H9 (cell line): ENCODE results near the gene B3GNT7. TPM values are rescaled to one million over a fixed set of nuclear protein-coding genes. Genes with fewer than 3 reads are reported as not detected.

ENCODE experiments used
- DNase-seq: peaks from one replicate; pipeline ENCODE4 v3.0.0-alpha.2; 2017
- H2AFZ ChIP-seq: one replicate; pipeline ENCODE4 v1.6.1; 2013; ENCODE audit warnings: mild to moderate bottlenecking, low read length, control low read depth, moderate library complexity
- H2AK5ac ChIP-seq: 2 replicates; pipeline ENCODE4 v1.6.1; 2013; ENCODE audit warnings: low read length, control low read depth, mixed read lengths; ENCODE audit not compliant: insufficient read length
- H2BK120ac ChIP-seq: one replicate; pipeline ENCODE4 v1.6.1; 2013; ENCODE audit warnings: low read depth, mild to moderate bottlenecking, low read length, control low read depth, inconsistent platforms; ENCODE audit not compliant: poor library complexity, severe bottlenecking
- H2BK12ac ChIP-seq: 2 replicates; pipeline ENCODE4 v1.6.1; 2013; ENCODE audit warnings: low read length, control low read depth, mixed read lengths, low read depth; ENCODE audit not compliant: insufficient read length
- H2BK15ac ChIP-seq: 2 replicates; pipeline ENCODE4 v1.6.1; 2013; ENCODE audit warnings: low read depth, low read length, control low read depth
- H2BK20ac ChIP-seq: one replicate; pipeline ENCODE4 v1.6.1; 2013; ENCODE audit warnings: low read depth, mild to moderate bottlenecking, low read length, control low read depth, inconsistent platforms; ENCODE audit not compliant: poor library complexity, severe bottlenecking
- H2BK5ac ChIP-seq: 2 replicates; pipeline ENCODE4 v1.6.1; 2013; ENCODE audit warnings: low read length, control low read depth, mixed read lengths; ENCODE audit not compliant: insufficient read length
- H3K14ac ChIP-seq: 2 replicates; pipeline ENCODE4 v1.6.1; 2013; ENCODE audit warnings: low read length, control low read depth; ENCODE audit not compliant: insufficient read depth
- H3K18ac ChIP-seq: 2 replicates; pipeline ENCODE4 v1.6.1; 2013; ENCODE audit warnings: low read depth, mild to moderate bottlenecking, mixed read lengths, low read length, control low read depth; ENCODE audit not compliant: insufficient read length
- H3K23ac ChIP-seq: 2 replicates; pipeline ENCODE4 v1.6.1; 2013; ENCODE audit warnings: low read length, control low read depth, mixed read lengths, low read depth; ENCODE audit not compliant: insufficient read length
- H3K23me2 ChIP-seq: 2 replicates; pipeline ENCODE4 v1.6.1; 2013; ENCODE audit warnings: low read depth, mild to moderate bottlenecking, mixed read lengths, low read length, control low read depth; ENCODE audit not compliant: insufficient read length, poor library complexity, severe bottlenecking
- H3K27ac ChIP-seq: 2 replicates; pipeline ENCODE4 v1.5.1; 2013; ENCODE audit warnings: low read length, control low read depth, mixed read lengths, low read depth; ENCODE audit not compliant: insufficient read length
- H3K27me3 ChIP-seq: 2 replicates; pipeline ENCODE4 v1.6.1; 2013; ENCODE audit warnings: low read length, control low read depth, inconsistent platforms; ENCODE audit not compliant: insufficient read depth
- H3K4ac ChIP-seq: 2 replicates; pipeline ENCODE4 v1.6.1; 2013; ENCODE audit warnings: low read depth, mild to moderate bottlenecking, control low read depth, inconsistent platforms, low read length, moderate library complexity
- H3K4me1 ChIP-seq: 2 replicates; pipeline ENCODE4 v1.6.1; 2013; ENCODE audit warnings: low read length, control low read depth, inconsistent platforms; ENCODE audit not compliant: insufficient read depth
- H3K4me2 ChIP-seq: 2 replicates; pipeline ENCODE4 v1.6.1; 2013; ENCODE audit warnings: low read length, control low read depth, mixed read lengths; ENCODE audit not compliant: insufficient read length, insufficient read depth
- H3K56ac ChIP-seq: 2 replicates; pipeline ENCODE4 v1.6.1; 2013; ENCODE audit warnings: low read depth, mild to moderate bottlenecking, mixed read lengths, low read length, control low read depth; ENCODE audit not compliant: insufficient read length
- H3K79me1 ChIP-seq: 2 replicates; pipeline ENCODE4 v1.6.1; 2013; ENCODE audit warnings: low read depth, mild to moderate bottlenecking, moderate library complexity, low read length, control low read depth, inconsistent platforms; ENCODE audit not compliant: insufficient read depth, poor library complexity, severe bottlenecking
- H3K79me2 ChIP-seq: 2 replicates; pipeline ENCODE4 v1.6.1; 2013; ENCODE audit warnings: low read length, control low read depth, inconsistent platforms; ENCODE audit not compliant: insufficient read depth
- H3K9ac ChIP-seq: 2 replicates; pipeline ENCODE4 v1.6.1; 2013; ENCODE audit warnings: low read length, control low read depth, mixed read lengths; ENCODE audit not compliant: insufficient read length; ENCODE audit errors: extremely low read depth
- H3K9me3 ChIP-seq: one replicate; pipeline ENCODE4 v1.6.1; 2013; ENCODE audit warnings: low read depth, low read length, inconsistent platforms; ENCODE audit not compliant: control insufficient read depth
- H3T11ph ChIP-seq: one replicate; pipeline ENCODE4 v1.6.1; 2013; ENCODE audit warnings: mild to moderate bottlenecking, low read length, control low read depth, inconsistent platforms
- H4K20me1 ChIP-seq: one replicate; pipeline ENCODE4 v1.6.1; 2013; ENCODE audit not compliant: control insufficient read depth, insufficient read length, insufficient read depth
- H4K5ac ChIP-seq: 2 replicates; pipeline ENCODE4 v1.6.1; 2013; ENCODE audit warnings: low read depth, mild to moderate bottlenecking, mixed read lengths, low read length, control low read depth; ENCODE audit not compliant: insufficient read length
- H4K8ac ChIP-seq: replicated peaks from 2 replicates; pipeline ENCODE4 v1.6.1; 2013; ENCODE audit warnings: low read length, control low read depth, mixed read lengths, low read depth; ENCODE audit not compliant: insufficient read length
- H4K91ac ChIP-seq: 2 replicates; pipeline ENCODE4 v1.6.1; 2013; ENCODE audit warnings: low read depth, mild to moderate bottlenecking, moderate library complexity, mixed read lengths, low read length, control low read depth; ENCODE audit not compliant: insufficient read length
- H3K27ac Mint-ChIP-seq, 3 experiments: 2 replicates in 2 of 3; 3 replicates in 1 of 3; pipeline ENCODE4 v1.8.0; 2020 to 2021; ENCODE audit warnings: mixed read lengths in 3 of 3, mild to moderate bottlenecking in 1 of 3, moderate library complexity in 1 of 3
- H3K27me3 Mint-ChIP-seq: 2 replicates; pipeline ENCODE4 v1.8.0; 2021; ENCODE audit warnings: low read depth, mild to moderate bottlenecking, moderate library complexity, mixed read lengths
- H3K36me3 Mint-ChIP-seq, 3 experiments: 2 replicates in 2 of 3; 3 replicates in 1 of 3; pipeline ENCODE4 v1.8.0; 2020 to 2021; ENCODE audit warnings: low read depth in 3 of 3, mixed read lengths in 3 of 3; ENCODE audit not compliant: insufficient read depth in 1 of 3
- H3K4me1 Mint-ChIP-seq, 2 experiments: 2 replicates each; pipeline ENCODE4 v1.8.0; 2020; ENCODE audit warnings: mixed read lengths in 2 of 2
- H3K4me3 Mint-ChIP-seq, 2 experiments: 2 replicates in 1 of 2; 3 replicates in 1 of 2; pipeline ENCODE4 v1.8.0; 2020 to 2021; ENCODE audit warnings: mild to moderate bottlenecking in 2 of 2, mixed read lengths in 2 of 2, moderate library complexity in 1 of 2
- H3K9me3 Mint-ChIP-seq, 2 experiments: 2 replicates in 1 of 2; 3 replicates in 1 of 2; pipeline ENCODE4 v1.8.0; 2020; ENCODE audit warnings: mild to moderate bottlenecking in 2 of 2, mixed read lengths in 2 of 2, moderate library complexity in 1 of 2
- CTCF ChIP-seq: fragments of 200-600 bp; sonication (generic); conservative IDR thresholded peaks from 3 replicates; pipeline ENCODE4 v1.8.0; 2021; ENCODE audit warnings: antibody characterized with exemption, mild to moderate bottlenecking
- WGBS: extraction: QIAGEN DNeasy Blood & Tissue Kit; methylation state at CpG from one replicate; pipeline ENCODE4 v1.1.7; 2013; ENCODE audit warnings: missing lambda C conversion rate, low lambda C conversion rate, mixed read lengths; ENCODE audit not compliant: insufficient read length; ENCODE audit errors: extremely low coverage; 5-methylcytosine and 5-hydroxymethylcytosine counted together
- total RNA-seq: library from RNA; stranded (reverse); gene quantifications from 2 replicates; pipeline ENCODE4 v1.2.1, GENCODE V29; 2021

Gene B3GNT7
- total RNA-seq, 1 experiment from 2014 or later = 42.2 TPM

GRCh38 chr2:231388725-231389346, 6.7 kb upstream of the B3GNT7 start:
- Histone ChIP-seq H4K91ac (no peak overlapping the region), H3K79me1 (no peaks in the 10 kb centered on the region), H3K4ac (no peak overlapping the region), H3K27me3 (no peaks in the 10 kb centered on the region), H3K56ac (no peak overlapping the region), H2BK15ac (no peak overlapping the region), H2AK5ac (no peak overlapping the region), H4K8ac (no peak overlapping the region), H3K4me1 (no peaks in the 10 kb centered on the region; the same call in 1 of the 2 replicates), H2BK20ac (no peak overlapping the region), H3T11ph (no peak overlapping the region), H2BK120ac (no peak overlapping the region), H3K23me2 (no peaks in the 10 kb centered on the region), H3K9me3 (no peaks in the 10 kb centered on the region), H4K20me1 (no peaks in the 10 kb centered on the region), H4K5ac (no peak overlapping the region), H3K18ac (no peak overlapping the region), H3K4me2 (no peak overlapping the region), H2BK5ac (no peak overlapping the region), H3K9ac (no peak overlapping the region), H3K79me2 (no peaks in the 10 kb centered on the region), H3K27ac (no peak overlapping the region), H3K14ac (no peak overlapping the region; the same call in 1 of the 2 replicates), H2BK12ac (no peak overlapping the region), H2AFZ (no peak overlapping the region), H3K23ac (no peak overlapping the region)
- Mint-ChIP-seq H3K9me3 (peaks cover 8 to 11% of the 10 kb centered on the region in 2 experiments), H3K4me3 (no peak overlapping the region; a peak in 1 of 5 replicates), H3K27me3 (peaks cover 5% of the 10 kb centered on the region), H3K36me3 (peaks cover 7 to 12% (median 7%) of the 10 kb centered on the region in 3 experiments), H3K27ac (peak overlapping the region in 1 of 3 experiments; percentile 71; a peak in 2 of 7 replicates), H3K4me1 (peaks cover 30 to 33% of the 10 kb centered on the region in 2 experiments)
- WGBS = no CpG with 5 or more reads among the region's 15 CpGs
- DNase-seq = no peak
- TF ChIP-seq CTCF = no peak
